Measurements from ENCODE around the gene COX4I1. TPM values are rescaled to one million over a fixed set of nuclear protein-coding genes. Genes with fewer than 3 reads are reported as not detected.

The COX4I1 gene
- total RNA-seq, 1 donor from 2014 or later = 459 TPM

DNA sequence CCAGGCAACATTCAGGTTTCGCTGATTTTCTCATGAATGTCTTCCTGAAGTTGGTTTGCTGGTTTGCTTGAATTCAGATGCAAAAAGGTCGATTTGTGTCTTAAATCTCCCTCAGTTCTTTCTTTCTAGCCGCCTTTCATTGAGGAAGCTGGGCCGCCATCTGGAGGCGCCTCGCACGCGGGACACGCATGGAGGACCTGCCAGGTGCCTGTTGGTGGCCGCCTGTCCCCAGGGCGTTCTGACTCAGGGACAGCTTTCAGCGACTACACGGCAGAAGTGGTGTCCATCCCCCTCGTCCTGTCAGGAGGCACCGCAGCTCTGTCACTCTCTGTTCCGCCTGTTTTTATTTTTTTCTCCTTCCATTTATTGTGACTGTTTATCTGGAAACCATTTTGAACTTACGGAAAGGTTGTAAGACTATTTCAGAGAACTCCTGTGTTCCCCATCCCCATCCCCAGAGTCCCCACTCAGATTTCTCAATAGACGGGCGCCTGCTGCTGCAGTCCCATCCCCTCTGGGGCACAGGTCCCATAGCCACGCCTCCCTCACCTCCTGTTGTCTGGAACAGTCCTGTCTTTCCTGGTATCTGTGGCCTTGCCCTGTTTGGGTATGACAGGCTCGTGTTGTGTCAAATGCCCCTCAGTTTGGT lies 33.2 kb downstream of the COX4I1 start:
- DNase-seq (ENCODE audit: low read depth) (no peak), FAIRE-seq (no peak)
- H3K36me3 Mint-ChIP-seq (ENCODE audit: low read depth, unreplicated experiment) = no peaks in the 10 kb centered on the region
- H3K9me3 Mint-ChIP-seq (ENCODE audit: unreplicated experiment) = peaks cover 9% of the 10 kb centered on the region
- no peak overlapping the region for H3K4me3 Mint-ChIP-seq (ENCODE audit: unreplicated experiment)
- Histone ChIP-seq H3K79me2 (ENCODE audit: insufficient read depth, low read length) (no peaks in the 10 kb centered on the region), H3K4me1 (ENCODE audit: insufficient read depth, low read length) (no peaks in the 10 kb centered on the region), H2AFZ (ENCODE audit: low read depth, low read length) (no peak overlapping the region), H3K27me3 (ENCODE audit: insufficient read depth, low read length) (peaks cover 3% of the 10 kb centered on the region), H3K9ac (ENCODE audit: low read length) (no peak overlapping the region), H3K27ac (ENCODE audit: low read depth, low read length) (no peak overlapping the region), H3K4me3 (ENCODE audit: insufficient read depth, low read depth, low read length) (no peak overlapping the region), H3K4me2 (ENCODE audit: low read length) (no peak overlapping the region), H3K36me3 (ENCODE audit: insufficient read depth, low read length) (no peaks in the 10 kb centered on the region), H4K20me1 (ENCODE audit: insufficient read depth, low read length) (no peaks in the 10 kb centered on the region), H3K9me3 (ENCODE audit: insufficient read depth, low read depth, low read length) (peaks cover 3% of the 10 kb centered on the region)
- peaks cover 61% of the 10 kb centered on the region for H3K27me3 Mint-ChIP-seq (ENCODE audit: low read depth, unreplicated experiment)
- no peaks in the 10 kb centered on the region for H3K4me1 Mint-ChIP-seq (ENCODE audit: low read depth, unreplicated experiment)
- H3K27ac Mint-ChIP-seq (ENCODE audit: unreplicated experiment) = no peak overlapping the region
- TF ChIP-seq EZH2 (IDR thresholded peaks at IDR 0.05; ENCODE audit: insufficient read depth, low read length) = no peak

- no peaks in the 10 kb centered on the region for H3K4me1 Mint-ChIP-seq (ENCODE audit: low read depth, unreplicated experiment)
- H4K20me1 ChIP-seq (ENCODE audit: insufficient read depth, low read length) = no peaks in the 10 kb centered on the region
- no peaks in the 10 kb centered on the region for H3K36me3 ChIP-seq (ENCODE audit: insufficient read depth, low read length)
- no peaks in the 10 kb centered on the region for H3K4me1 ChIP-seq (ENCODE audit: insufficient read depth, low read length)
- H3K27ac Mint-ChIP-seq (ENCODE audit: unreplicated experiment) = no peak overlapping the region
- H3K36me3 Mint-ChIP-seq (ENCODE audit: low read depth, unreplicated experiment) = no peaks in the 10 kb centered on the region
- H3K4me2 ChIP-seq (ENCODE audit: low read length) = no peak overlapping the region
- peaks cover 9% of the 10 kb centered on the region for H3K9me3 Mint-ChIP-seq (ENCODE audit: unreplicated experiment)
- no peak overlapping the region for H3K4me3 ChIP-seq (ENCODE audit: insufficient read depth, low read depth, low read length)
- H3K27me3 ChIP-seq (ENCODE audit: insufficient read depth, low read length) = peaks cover 3% of the 10 kb centered on the region
- peaks cover 3% of the 10 kb centered on the region for H3K9me3 ChIP-seq (ENCODE audit: insufficient read depth, low read depth, low read length)
- DNase-seq (ENCODE audit: low read depth) (no peak), FAIRE-seq (no peak)
- H3K27ac ChIP-seq (ENCODE audit: low read depth, low read length) = no peak overlapping the region
- H3K9ac ChIP-seq (ENCODE audit: low read length) = no peak overlapping the region
- no peak overlapping the region for H2AFZ ChIP-seq (ENCODE audit: low read depth, low read length)
- H3K79me2 ChIP-seq (ENCODE audit: insufficient read depth, low read length) = no peaks in the 10 kb centered on the region
- H3K4me3 Mint-ChIP-seq (ENCODE audit: unreplicated experiment) = no peak overlapping the region
- peaks cover 63% of the 10 kb centered on the region for H3K27me3 Mint-ChIP-seq (ENCODE audit: low read depth, unreplicated experiment)
- TF ChIP-seq EZH2 (IDR thresholded peaks at IDR 0.05; ENCODE audit: insufficient read depth, low read length) = no peak
- TF ChIP-seq, protein P1, sequence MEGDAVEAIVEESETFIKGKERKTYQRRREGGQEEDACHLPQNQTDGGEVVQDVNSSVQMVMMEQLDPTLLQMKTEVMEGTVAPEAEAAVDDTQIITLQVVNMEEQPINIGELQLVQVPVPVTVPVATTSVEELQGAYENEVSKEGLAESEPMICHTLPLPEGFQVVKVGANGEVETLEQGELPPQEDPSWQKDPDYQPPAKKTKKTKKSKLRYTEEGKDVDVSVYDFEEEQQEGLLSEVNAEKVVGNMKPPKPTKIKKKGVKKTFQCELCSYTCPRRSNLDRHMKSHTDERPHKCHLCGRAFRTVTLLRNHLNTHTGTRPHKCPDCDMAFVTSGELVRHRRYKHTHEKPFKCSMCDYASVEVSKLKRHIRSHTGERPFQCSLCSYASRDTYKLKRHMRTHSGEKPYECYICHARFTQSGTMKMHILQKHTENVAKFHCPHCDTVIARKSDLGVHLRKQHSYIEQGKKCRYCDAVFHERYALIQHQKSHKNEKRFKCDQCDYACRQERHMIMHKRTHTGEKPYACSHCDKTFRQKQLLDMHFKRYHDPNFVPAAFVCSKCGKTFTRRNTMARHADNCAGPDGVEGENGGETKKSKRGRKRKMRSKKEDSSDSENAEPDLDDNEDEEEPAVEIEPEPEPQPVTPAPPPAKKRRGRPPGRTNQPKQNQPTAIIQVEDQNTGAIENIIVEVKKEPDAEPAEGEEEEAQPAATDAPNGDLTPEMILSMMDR (IDR thresholded peaks at IDR 0.05; ENCODE audit: insufficient read depth, low read depth, low read length) = no peak
These were observed 33.9 kb downstream of the COX4I1 start for GRCh38 chr16:85833219-85833920.

DNA sequence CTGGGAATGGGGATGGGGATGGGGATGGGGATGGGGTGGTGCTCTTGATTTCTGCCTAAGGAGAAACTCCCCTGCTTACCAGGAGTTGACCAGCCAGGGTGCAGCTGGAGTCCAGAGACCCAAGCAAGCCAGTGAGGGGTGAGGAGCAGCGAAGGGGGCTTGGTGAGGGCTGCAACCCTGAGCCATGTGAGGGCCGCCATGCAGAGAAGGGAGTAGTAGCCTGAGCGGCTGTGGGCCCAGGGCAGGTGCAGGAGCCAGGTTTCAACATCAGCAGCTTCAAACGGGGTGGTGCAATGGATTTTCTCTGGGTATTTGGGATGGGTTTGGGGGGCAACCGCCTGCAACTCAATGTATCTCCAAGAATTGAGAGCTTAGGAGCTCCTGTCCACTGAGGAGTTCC lies 35.2 kb downstream of the COX4I1 start:
- peaks cover 3% of the 10 kb centered on the region for H3K9me3 ChIP-seq (ENCODE audit: insufficient read depth, low read depth, low read length)
- no peak overlapping the region for H2AFZ ChIP-seq (ENCODE audit: low read depth, low read length)
- H3K4me1 ChIP-seq (ENCODE audit: insufficient read depth, low read length) = no peaks in the 10 kb centered on the region
- no peak overlapping the region for H3K4me3 Mint-ChIP-seq (ENCODE audit: unreplicated experiment)
- peaks cover 3% of the 10 kb centered on the region for H3K27me3 ChIP-seq (ENCODE audit: insufficient read depth, low read length)
- H3K27ac Mint-ChIP-seq (ENCODE audit: unreplicated experiment) = no peak overlapping the region
- no peaks in the 10 kb centered on the region for H3K4me1 Mint-ChIP-seq (ENCODE audit: low read depth, unreplicated experiment)
- no peak for FAIRE-seq
- DNase-seq (ENCODE audit: low read depth) = no peak
- no peak overlapping the region for H3K4me2 ChIP-seq (ENCODE audit: low read length)
- no peaks in the 10 kb centered on the region for H3K79me2 ChIP-seq (ENCODE audit: insufficient read depth, low read length)
- H3K9ac ChIP-seq (ENCODE audit: low read length) = no peak overlapping the region
- H3K36me3 Mint-ChIP-seq (ENCODE audit: low read depth, unreplicated experiment) = peaks cover 2% of the 10 kb centered on the region
- no peaks in the 10 kb centered on the region for H3K36me3 ChIP-seq (ENCODE audit: insufficient read depth, low read length)
- H3K9me3 Mint-ChIP-seq (ENCODE audit: unreplicated experiment) = peaks cover 13% of the 10 kb centered on the region
- H4K20me1 ChIP-seq (ENCODE audit: insufficient read depth, low read length) = no peaks in the 10 kb centered on the region
- no peak overlapping the region for H3K4me3 ChIP-seq (ENCODE audit: insufficient read depth, low read depth, low read length)
- peaks cover 69% of the 10 kb centered on the region for H3K27me3 Mint-ChIP-seq (ENCODE audit: low read depth, unreplicated experiment)
- H3K27ac ChIP-seq (ENCODE audit: low read depth, low read length) = no peak overlapping the region
- TF ChIP-seq EZH2 (IDR thresholded peaks at IDR 0.05; ENCODE audit: insufficient read depth, low read length) = no peak
- TF ChIP-seq, protein P1 (IDR thresholded peaks at IDR 0.05; ENCODE audit: insufficient read depth, low read depth, low read length) = no peak

Measured in astrocyte (in vitro differentiated cells and primary cell).